ENCODE measurements around the gene POGK. TPM values are rescaled to one million over a fixed set of nuclear protein-coding genes. Genes with fewer than 3 reads are reported as not detected.

The POGK gene
- total RNA-seq (2022; extraction: Qiagen RNA extraction), result 25.1 to 30.7 TPM (median 28.5 TPM) in 5 replicates

DNA sequence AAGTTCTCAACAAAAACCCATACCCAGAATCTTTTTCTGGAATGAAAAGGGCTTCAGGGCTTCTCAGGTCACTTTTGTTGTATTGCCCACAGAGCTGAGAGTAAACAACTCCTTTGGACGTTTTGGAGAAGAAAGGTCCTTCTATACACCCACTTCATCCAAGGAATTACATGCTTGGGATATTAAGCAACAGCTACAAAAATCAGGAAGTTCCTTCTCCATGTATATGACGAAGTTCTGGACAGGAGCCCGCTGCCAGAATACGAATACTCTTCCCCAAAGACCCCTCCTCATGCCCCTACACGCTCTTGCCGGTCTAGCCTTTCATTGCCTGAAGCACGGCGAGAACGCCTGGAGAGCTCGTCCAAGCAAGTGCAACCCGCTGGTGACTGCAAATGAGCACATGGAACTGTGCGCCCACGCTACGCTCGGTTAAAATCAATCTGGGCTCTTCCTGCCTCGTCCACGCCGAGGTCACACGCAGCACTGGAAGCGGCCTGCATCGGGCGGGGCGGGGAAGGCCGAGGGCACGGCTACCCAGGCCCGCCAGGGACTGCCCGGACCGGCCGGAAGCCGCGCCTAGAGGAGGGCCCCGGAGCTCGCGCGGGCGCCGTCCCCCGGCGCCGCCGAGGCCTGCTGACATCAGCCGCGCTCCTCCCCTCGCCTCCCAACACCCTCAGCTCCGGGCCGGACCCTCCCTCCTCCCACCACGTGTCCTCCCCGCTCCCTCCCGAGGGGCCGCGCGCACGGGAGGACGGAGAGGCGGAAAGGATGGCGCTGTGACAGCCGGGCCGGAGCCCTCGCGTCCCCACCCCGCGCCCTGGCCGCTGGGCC, at the start of gene POGK:
TSS of gene POGK (plus strand) at position 710 of the 834 bp plus-strand sequence. CDS start 1,482 bp downstream, outside the sequence.

DNA sequence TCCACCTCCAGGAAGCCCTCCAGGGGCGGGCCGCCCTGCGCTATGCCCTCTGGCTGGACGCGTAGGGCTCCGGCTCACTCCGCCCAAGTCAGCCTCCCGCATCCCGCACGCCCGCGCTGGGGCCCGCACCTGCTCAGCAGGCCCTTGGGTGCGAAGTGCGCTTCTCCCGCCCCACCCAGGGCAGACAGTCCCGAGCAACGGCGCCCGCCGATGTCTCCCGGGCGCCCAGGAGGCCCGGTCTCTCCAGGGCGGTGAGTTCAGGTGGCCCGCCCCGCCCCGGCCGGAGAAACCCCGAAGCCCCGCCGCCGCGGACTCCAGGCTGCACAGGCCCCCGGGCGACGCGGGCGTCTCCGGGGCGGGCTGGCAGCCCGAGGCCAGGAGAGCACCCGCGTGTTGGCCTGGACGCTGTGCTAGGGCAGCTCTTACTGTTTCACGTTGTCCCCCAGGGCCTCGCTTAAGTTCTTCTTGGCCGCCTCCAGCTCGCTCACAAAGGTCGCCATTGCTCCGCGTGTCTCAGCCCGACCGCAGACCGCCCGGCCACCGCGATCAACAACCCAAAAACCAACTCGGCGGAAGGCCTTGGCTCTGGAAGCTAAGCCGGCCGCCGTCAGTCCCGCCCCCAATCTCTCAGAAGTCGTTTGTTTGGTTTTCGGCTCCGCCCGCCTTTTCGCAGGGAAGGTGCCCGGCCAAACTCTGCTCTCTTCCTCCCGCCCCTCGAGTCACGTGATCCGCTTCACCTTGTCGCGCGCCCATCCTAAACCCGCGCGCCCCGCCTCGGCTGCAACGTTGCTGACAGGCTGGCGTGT, 36.7 kb downstream of the POGK start, which contains the start of gene TADA1:
TSS of gene TADA1 (minus strand) at position 531 of the 806 bp plus-strand sequence. CDS start at position 500, 31 bp downstream.

Other genes with a start within 250 kb of the POGK start
- 11.4 to 13.9 TPM (median 13.6 TPM) in 5 replicates for gene TADA1, start 36.8 kb downstream of the POGK start, total RNA-seq (2022; extraction: Qiagen RNA extraction)
- gene ILDR2, start 136.1 kb downstream of the POGK start, total RNA-seq (2022; extraction: Qiagen RNA extraction), result 0.02 to 0.05 TPM (median 0.03 TPM) in 3 of 5 replicates, not detected in the others
- not detected in 5 replicates for gene MAEL, start 149.8 kb downstream of the POGK start, total RNA-seq (2022; extraction: Qiagen RNA extraction)